HG03558 (cell line): ENCODE data around the gene PRTFDC1.

ENCODE experiments used
- ATAC-seq: cut with Tn5 transposase; IDR thresholded peaks from one replicate; pipeline ENCODE4 v1.9.1; 2021; ENCODE audit warnings: moderate number of reproducible peaks; ENCODE audit not compliant: unreplicated experiment; ENCODE audit errors: extremely low read depth

The PRTFDC1 gene

GRCh38 chr10:24882047-24882698, 70.2 kb downstream of the PRTFDC1 start:
- no peak for ATAC-seq

GRCh38 chr10:24879861-24880260, 72.5 kb downstream of the PRTFDC1 start:
- no peak for ATAC-seq

DNA sequence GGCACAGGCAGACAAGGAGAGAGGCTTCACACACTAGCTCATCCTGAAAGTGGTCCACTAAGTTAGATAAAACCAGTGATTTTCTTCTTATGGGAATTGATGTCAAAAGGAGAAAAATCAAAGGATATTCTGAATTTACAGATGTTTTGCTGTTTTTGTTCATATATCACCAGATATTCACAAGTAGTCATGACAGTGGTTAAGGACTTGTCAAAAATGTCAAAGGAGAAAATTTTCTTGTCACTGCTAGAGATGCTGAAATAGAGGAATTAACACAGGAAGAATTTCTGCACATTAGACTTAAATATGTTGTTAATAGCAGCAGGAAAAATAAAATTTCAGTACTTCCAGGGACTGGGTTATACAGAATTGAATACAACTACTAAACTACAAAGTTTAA, 78.3 kb downstream of the PRTFDC1 start:
- no peak for ATAC-seq

DNA sequence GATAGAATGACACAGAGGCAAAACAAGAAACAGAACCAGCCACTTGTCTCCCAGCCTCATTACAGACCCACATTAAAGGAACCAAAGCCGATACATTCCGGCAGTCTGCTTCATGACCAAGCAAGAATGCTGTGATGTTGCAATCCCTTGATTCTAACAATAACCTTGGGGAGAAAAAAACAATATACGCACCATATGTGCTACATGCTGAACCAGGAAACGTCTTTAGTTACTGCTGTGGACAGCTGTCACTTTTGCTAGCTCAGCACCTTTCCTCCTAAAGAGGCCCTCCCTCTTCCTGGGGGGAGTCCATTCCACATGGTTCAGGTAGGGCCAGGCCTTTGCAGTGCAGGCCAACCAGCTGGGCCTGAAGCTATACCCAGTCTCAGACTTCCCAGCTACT, 79.1 kb downstream of the PRTFDC1 start:
- no peak for ATAC-seq

DNA sequence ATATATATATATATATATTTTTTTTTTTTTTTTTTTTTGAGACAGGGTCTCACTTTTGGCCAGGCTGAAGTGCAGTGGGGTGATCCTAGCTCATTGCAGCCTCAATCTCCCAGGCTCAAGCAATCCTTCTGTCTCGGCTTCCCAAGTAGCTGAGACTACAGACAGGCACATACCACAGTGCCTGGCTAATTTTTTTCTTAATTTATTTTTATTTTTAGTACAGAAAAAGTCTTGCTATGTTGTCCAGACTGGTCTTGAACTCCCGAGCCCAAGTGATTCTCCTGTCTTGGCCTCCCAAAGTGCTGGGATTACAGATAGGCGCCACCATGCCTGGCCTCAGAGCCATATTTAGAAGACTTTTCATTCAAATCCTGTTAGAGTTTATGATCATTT, 79.6 kb downstream of the PRTFDC1 start:
- no peak for ATAC-seq

GRCh38 chr10:24872049-24872789, 80.2 kb downstream of the PRTFDC1 start:
- ATAC-seq, result no peak

GRCh38 chr10:24871011-24871935, 81.1 kb downstream of the PRTFDC1 start:
- no peak for ATAC-seq

GRCh38 chr10:24869354-24870015, 82.9 kb downstream of the PRTFDC1 start:
- ATAC-seq, result no peak

DNA sequence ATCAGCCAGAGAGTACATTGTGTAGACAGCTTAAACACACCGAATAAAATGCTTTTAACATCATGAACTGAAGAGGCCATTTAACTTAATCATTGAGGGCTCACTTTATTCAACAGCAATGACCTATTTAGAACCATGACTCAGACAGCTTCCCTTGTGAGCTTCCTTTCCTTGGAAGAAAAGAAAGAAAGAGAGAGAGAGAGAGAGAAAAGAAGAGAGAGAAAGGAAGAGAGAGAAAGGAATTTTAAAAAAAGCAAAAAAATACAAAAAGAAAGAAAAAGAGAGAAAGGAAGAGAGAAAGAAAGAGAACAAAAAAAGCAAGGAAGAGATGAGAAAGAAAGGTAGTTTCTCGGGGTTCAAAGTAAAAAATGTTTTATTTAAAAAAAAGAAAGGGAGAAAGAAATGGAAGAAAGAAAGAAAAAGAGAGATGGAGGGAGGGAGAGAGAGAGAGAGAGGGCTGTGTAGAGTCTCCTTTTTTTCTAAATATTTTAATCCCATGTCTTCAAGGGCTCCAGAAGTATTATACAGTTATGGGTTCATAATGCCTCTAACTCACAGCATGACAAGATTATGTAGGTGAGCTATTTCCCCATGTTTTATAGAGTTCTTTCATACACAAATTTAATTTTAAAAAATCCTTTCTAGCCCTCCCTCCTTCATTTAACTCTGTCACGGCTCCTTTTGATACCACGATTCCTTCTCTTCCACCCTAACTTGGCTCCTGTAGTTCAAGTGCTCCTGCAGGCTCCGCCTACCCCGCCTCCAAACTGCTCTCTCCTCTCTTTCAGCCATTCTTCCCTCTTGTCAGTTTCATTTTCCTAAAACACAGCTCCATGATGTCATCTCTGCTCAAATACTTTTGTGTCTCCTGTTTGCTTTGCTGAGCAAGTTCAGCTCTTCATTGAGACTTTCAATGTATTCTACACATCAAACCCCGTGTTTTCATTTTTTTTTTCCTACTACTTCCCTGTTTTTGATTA, 85.5 kb downstream of the PRTFDC1 start:
- ATAC-seq, result no peak

DNA sequence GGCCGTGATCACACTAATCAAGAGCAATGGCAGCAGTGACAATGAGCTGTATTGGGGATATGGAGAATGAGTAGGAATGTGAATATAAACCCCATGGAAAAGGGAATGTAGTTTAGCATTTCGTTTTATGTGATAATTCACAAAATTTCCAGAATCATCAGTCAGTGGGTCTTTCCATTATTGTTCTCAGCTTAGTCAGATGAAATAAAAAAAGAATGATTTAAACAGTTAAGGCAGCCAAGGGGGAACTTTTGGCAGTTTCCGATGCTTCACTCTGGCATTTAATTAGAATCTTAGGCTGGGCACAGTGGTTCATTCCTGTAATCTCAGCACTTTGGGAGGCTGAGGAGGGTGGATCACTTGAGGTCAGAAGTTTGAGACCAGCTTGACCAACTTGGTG, 86.6 kb downstream of the PRTFDC1 start:
- ATAC-seq, result no peak

DNA sequence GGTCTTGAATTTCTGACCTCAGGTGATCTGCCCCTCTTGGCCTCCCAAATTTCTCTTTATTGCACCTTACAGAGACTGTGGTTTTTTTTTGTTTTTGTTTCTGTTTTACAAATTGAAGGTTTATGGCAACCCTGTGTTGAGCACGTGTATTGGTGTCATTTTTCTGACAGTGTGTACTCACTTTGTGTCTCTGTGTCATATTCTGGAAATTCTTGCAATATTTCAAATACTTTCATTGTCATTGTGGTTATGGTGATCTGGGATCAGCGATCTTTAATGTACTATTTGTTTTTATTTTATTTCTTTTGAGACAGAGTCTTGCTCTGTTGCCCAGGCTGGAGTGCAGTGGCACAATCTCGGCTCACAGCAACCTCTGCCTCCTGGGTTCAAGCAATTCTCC, 89.8 kb downstream of the PRTFDC1 start:
- no peak for ATAC-seq

- no peak for ATAC-seq
These were observed 93.8 kb downstream of the PRTFDC1 start for GRCh38 chr10:24858288-24859270.

DNA sequence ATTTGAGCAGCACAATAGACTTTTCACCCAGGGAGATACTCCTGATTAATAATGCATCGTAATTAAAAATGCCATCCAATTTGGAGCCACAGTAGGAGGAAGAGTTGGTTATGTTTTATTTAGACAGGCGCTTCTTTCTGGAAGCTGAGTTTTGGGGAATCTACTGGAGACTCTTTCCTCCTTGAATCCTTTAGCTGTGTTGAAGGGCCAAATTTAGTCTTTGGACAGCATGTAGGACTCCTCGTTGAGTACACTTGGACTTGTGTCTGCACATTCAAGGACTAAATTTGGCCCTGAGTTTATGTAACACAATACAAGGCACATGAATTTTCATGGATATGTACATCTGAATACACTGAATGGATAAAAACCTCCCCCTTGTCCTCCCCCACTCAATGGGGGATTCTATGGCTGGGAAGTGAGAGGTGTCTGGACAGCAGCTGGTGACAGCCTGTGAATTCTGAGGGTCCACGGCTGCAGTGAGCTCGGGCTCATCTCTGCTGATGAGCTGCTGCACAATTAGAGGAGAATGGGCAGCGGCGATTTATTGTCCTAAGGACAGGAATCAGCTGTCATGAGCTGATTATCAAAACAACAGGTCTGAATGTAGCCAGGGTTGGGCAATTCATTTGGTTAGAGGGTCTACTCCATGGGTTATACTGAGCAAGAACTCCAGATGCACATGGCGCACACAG, 95.2 kb downstream of the PRTFDC1 start:
- ATAC-seq, result no peak

DNA sequence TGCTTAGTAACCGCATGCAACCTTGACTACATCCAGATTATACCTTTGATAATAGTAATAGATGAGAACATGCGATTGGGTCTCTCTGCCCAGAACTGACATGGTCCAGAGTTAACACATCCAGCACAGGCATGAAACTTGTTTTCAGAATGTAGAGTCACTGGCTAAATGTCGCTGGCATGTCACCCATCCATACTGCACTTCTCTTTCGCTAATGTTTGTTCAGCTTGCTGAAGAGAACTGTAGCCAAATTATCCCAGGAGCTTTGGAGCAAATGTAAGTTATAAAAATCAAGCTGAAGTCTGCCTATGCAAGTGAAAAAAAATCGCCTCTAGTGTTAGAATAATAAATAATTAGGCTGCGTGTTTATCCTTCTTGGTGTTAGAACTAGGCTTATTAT, 98.2 kb downstream of the PRTFDC1 start:
- no peak for ATAC-seq

GRCh38 chr10:24853661-24854060, 98.7 kb downstream of the PRTFDC1 start:
- no peak for ATAC-seq

DNA sequence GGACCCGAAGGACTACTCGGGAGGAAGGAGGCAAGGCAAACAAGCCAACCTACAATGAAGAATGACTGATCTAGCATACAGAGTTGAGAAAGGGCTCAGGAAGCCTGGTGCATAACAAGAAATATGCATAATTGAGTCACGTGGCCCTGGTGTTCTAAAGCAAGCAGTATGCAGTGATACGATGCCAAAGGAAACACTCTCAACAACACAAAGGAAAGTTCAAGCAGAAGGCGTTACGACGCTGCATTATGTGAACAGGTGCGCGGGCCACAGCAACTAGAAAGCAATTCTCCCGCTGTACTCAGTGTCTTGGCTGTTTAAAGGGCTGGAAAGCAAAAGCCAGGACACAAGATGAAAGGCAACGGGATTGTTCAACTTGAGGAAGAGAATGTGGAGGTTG, 100.8 kb downstream of the PRTFDC1 start:
- no peak for ATAC-seq

GRCh38 chr10:24850727-24851296, 101.6 kb downstream of the PRTFDC1 start:
- no peak for ATAC-seq
